Upper lobe of left lung (tissue), 4 donors: ENCODE results near the gene TENM4.

Experiments
- POLR2A ChIP-seq, 4 donors: fragments of 450-650 bp; IDR thresholded peaks; one replicate each; pipeline ENCODE4 v1.5.1; 2016 to 2017; ENCODE audit warnings: antibody characterized with exemption in 4 of 4, mild to moderate bottlenecking in 2 of 4
- TF ChIP-seq, protein P1 (sequence below), 6 experiments: fragments of 450-650 bp in 4 of 6; fragments of 200-600 bp in 2 of 6; sonication (generic) in 2 of 6; IDR thresholded peaks; one replicate each; pipeline ENCODE4 v1.5.1; 2016 to 2019; ENCODE audit warnings: antibody characterized with exemption in 6 of 6

DNA sequence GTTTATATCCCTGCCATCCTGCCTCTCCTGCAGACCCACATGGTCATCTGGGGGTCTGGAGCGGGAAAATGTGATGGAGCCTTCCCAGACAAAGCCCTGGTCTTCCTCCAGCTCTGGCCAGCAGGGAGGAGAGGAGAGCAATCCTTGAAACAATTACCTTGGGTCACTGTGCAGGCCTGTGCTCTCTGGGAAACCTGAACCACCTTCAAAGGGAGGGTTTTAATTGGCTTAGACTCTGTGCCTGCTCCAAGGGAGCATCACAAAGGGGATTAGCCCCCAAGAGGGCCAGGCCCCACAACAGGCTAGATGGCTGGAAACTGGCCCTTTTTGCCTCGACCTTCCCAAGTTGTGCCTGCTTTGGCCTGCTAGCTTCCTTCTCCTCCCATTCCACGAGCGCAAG is 351.9 kb downstream of the TENM4 start:
- TF ChIP-seq, protein P1, sequence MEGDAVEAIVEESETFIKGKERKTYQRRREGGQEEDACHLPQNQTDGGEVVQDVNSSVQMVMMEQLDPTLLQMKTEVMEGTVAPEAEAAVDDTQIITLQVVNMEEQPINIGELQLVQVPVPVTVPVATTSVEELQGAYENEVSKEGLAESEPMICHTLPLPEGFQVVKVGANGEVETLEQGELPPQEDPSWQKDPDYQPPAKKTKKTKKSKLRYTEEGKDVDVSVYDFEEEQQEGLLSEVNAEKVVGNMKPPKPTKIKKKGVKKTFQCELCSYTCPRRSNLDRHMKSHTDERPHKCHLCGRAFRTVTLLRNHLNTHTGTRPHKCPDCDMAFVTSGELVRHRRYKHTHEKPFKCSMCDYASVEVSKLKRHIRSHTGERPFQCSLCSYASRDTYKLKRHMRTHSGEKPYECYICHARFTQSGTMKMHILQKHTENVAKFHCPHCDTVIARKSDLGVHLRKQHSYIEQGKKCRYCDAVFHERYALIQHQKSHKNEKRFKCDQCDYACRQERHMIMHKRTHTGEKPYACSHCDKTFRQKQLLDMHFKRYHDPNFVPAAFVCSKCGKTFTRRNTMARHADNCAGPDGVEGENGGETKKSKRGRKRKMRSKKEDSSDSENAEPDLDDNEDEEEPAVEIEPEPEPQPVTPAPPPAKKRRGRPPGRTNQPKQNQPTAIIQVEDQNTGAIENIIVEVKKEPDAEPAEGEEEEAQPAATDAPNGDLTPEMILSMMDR (IDR thresholded peaks at IDR 0.05), result no peak
- no peak for TF ChIP-seq POLR2A (IDR thresholded peaks at IDR 0.05)
